ENCODE measurements around the gene TPX2.

GRCh38 chr20:31840906-31841816, 102.1 kb downstream of the TPX2 start:
- TF ChIP-seq CTCF (IDR thresholded peaks at IDR 0.05) (no peak), POLR2A (IDR thresholded peaks at IDR 0.05; ENCODE audit: low read length) (no peak), NR3C1 (IDR thresholded peaks at IDR 0.05) (no peak), CEBPB (IDR thresholded peaks at IDR 0.05) (no peak), CHD2 (IDR thresholded peaks at IDR 0.05; ENCODE audit: low read length, partially characterized antibody) (no peak), SREBF2 (IDR thresholded peaks at IDR 0.05) (no peak), MAZ (IDR thresholded peaks at IDR 0.05; ENCODE audit: borderline replicate concordance, low read depth, low read length) (no peak), RAD21 (conservative IDR thresholded peaks at IDR 0.05 in 1 of 2, IDR thresholded peaks at IDR 0.05 in 1 of 2) (no peak), EHMT2 (IDR thresholded peaks at IDR 0.05; ENCODE audit: low read depth) (no peak), PBX3 (IDR thresholded peaks at IDR 0.05) (no peak), RARB (CRISPR knock-in tag; IDR thresholded peaks at IDR 0.05) (no peak), USF2 (IDR thresholded peaks at IDR 0.05) (no peak), FOSB (CRISPR knock-in tag; IDR thresholded peaks at IDR 0.05) (no peak), PHF8 (IDR thresholded peaks at IDR 0.05; ENCODE audit: borderline replicate concordance, low read depth) (no peak)
